ENCODE results near the gene CCNJL.
"Not testable (repeated sequence)": the region's sequence is repeated elsewhere in the genome, so short reads cannot be mapped to it uniquely, and the experiment has no call there.

Gene CCNJL

GRCh38 chr5:160251406-160252155 is 60.8 kb downstream of the CCNJL start:
- POLR2A ChIA-PET, result no interaction called here

GRCh38 chr5:160250826-160251225 is 61.5 kb downstream of the CCNJL start:
- WGBS (ENCODE audit: insufficient coverage), result 38% methylated on average over 1 of the region's 2 CpGs

More at GRCh38 chr5:160251406-160252155, 60.8 kb downstream of the CCNJL start:
- Histone ChIP-seq H3K27ac (ENCODE audit: insufficient read depth in 1 of 2, low read depth in 1 of 2, low read length in 2 of 2, poor library complexity in 1 of 2, severe bottlenecking in 2 of 2) (no peak overlapping the region), H3K4me3 (ENCODE audit: control insufficient read depth in 1 of 7, extremely low read depth in 1 of 7, insufficient read depth in 4 of 7, low read depth in 2 of 7, low read length in 6 of 7) (no peak overlapping the region), H3K36me3 (ENCODE audit: control insufficient read depth in 4 of 4, insufficient read depth in 4 of 4, low read length in 3 of 4) (peaks cover 0 to 11% (median 0%) of the 10 kb centered on the region in 4 experiments), H3K4me1 (ENCODE audit: control extremely low read depth in 1 of 4, control insufficient read depth in 4 of 4, insufficient read depth in 4 of 4, low read length in 3 of 4) (no peaks in the 10 kb centered on the region), H3K9me3 (ENCODE audit: control extremely low read depth in 1 of 5, control insufficient read depth in 4 of 5, insufficient read depth in 2 of 5, low read depth in 1 of 5, low read length in 4 of 5) (no peaks in the 10 kb centered on the region), H3K27me3 (replicated peaks in 2 of 5; ENCODE audit: control insufficient read depth in 4 of 5, insufficient read depth in 5 of 5, low read length in 4 of 5) (no peaks in the 10 kb centered on the region)
- 100% methylated on average over 12 of the region's 14 CpGs for WGBS (ENCODE audit: insufficient coverage)
- CTCF ChIA-PET, result interaction anchor here (1.1 to 1.6 kb wide), 3 partner anchors 47 to 101 kb away, joined by 3 read pairs; no protein-coding TSS in a partner anchor
- no peak for DNase-seq

GRCh38 chr5:160250226-160250625 is 62.1 kb downstream of the CCNJL start:
- H3K9me3 ChIP-seq (ENCODE audit: control extremely low read depth in 1 of 5, control insufficient read depth in 4 of 5, insufficient read depth in 2 of 5, low read depth in 1 of 5, low read length in 4 of 5), result no peaks in the 10 kb centered on the region

More at GRCh38 chr5:160250826-160251225, 61.5 kb downstream of the CCNJL start:
- H3K9me3 ChIP-seq (ENCODE audit: control extremely low read depth in 1 of 5, control insufficient read depth in 4 of 5, insufficient read depth in 2 of 5, low read depth in 1 of 5, low read length in 4 of 5), result no peaks in the 10 kb centered on the region
- DNase-seq, result no peak
- no peaks in the 10 kb centered on the region for H3K4me1 ChIP-seq (ENCODE audit: control extremely low read depth in 1 of 4, control insufficient read depth in 4 of 4, insufficient read depth in 4 of 4, low read length in 3 of 4)
- H3K27me3 ChIP-seq (replicated peaks in 2 of 5; ENCODE audit: control insufficient read depth in 4 of 5, insufficient read depth in 5 of 5, low read length in 4 of 5), result no peaks in the 10 kb centered on the region
- H3K27ac ChIP-seq (ENCODE audit: insufficient read depth in 1 of 2, low read depth in 1 of 2, low read length in 2 of 2, poor library complexity in 1 of 2, severe bottlenecking in 2 of 2), result no peak overlapping the region
- CTCF ChIA-PET, result interaction anchor here (1.1 to 1.7 kb wide), 6 partner anchors 12 to 102 kb away, joined by 3 to 5 read pairs (median 3); no protein-coding TSS in a partner anchor
- H3K36me3 ChIP-seq (ENCODE audit: control insufficient read depth in 4 of 4, insufficient read depth in 4 of 4, low read length in 3 of 4), result peaks cover 0 to 11% (median 0%) of the 10 kb centered on the region in 4 experiments
- H3K4me3 ChIP-seq (ENCODE audit: control insufficient read depth in 1 of 7, extremely low read depth in 1 of 7, insufficient read depth in 4 of 7, low read depth in 2 of 7, low read length in 6 of 7), result no peak overlapping the region
- POLR2A ChIA-PET, result interaction anchor here (0.6 kb wide), 1 partner anchor 86 kb away, joined by 3 read pairs; no protein-coding TSS in a partner anchor

GRCh38 chr5:160249570-160249969 is 62.8 kb downstream of the CCNJL start:
- CTCF ChIA-PET, result interaction anchor here (1.0 to 1.7 kb wide), 5 partner anchors 10 to 96 kb away, joined by 3 to 5 read pairs (median 3); no protein-coding TSS in a partner anchor
- H3K27me3 ChIP-seq (replicated peaks in 2 of 5; ENCODE audit: control insufficient read depth in 4 of 5, insufficient read depth in 5 of 5, low read length in 4 of 5); DNase-seq; H3K9me3 ChIP-seq (ENCODE audit: control extremely low read depth in 1 of 5, control insufficient read depth in 4 of 5, insufficient read depth in 2 of 5, low read depth in 1 of 5, low read length in 4 of 5); POLR2A ChIA-PET; H3K4me3 ChIP-seq (ENCODE audit: control insufficient read depth in 1 of 7, extremely low read depth in 1 of 7, insufficient read depth in 4 of 7, low read depth in 2 of 7, low read length in 6 of 7); H3K4me1 ChIP-seq (ENCODE audit: control extremely low read depth in 1 of 4, control insufficient read depth in 4 of 4, insufficient read depth in 4 of 4, low read length in 3 of 4); H3K27ac ChIP-seq (ENCODE audit: insufficient read depth in 1 of 2, low read depth in 1 of 2, low read length in 2 of 2, poor library complexity in 1 of 2, severe bottlenecking in 2 of 2): not testable (repeated sequence)
- peaks cover 0 to 11% (median 0%) of the 10 kb centered on the region in 4 experiments for H3K36me3 ChIP-seq (ENCODE audit: control insufficient read depth in 4 of 4, insufficient read depth in 4 of 4, low read length in 3 of 4)
- WGBS (ENCODE audit: insufficient coverage), result no CpG with 5 or more reads among the region's 1 CpG

More at GRCh38 chr5:160250226-160250625, 62.1 kb downstream of the CCNJL start:
- Histone ChIP-seq H3K36me3 (ENCODE audit: control insufficient read depth in 4 of 4, insufficient read depth in 4 of 4, low read length in 3 of 4) (peaks cover 0 to 11% (median 0%) of the 10 kb centered on the region in 4 experiments), H3K4me3 (ENCODE audit: control insufficient read depth in 1 of 7, extremely low read depth in 1 of 7, insufficient read depth in 4 of 7, low read depth in 2 of 7, low read length in 6 of 7) (no peak overlapping the region), H3K27ac (ENCODE audit: insufficient read depth in 1 of 2, low read depth in 1 of 2, low read length in 2 of 2, poor library complexity in 1 of 2, severe bottlenecking in 2 of 2) (no peak overlapping the region), H3K27me3 (replicated peaks in 2 of 5; ENCODE audit: control insufficient read depth in 4 of 5, insufficient read depth in 5 of 5, low read length in 4 of 5) (no peaks in the 10 kb centered on the region), H3K4me1 (ENCODE audit: control extremely low read depth in 1 of 4, control insufficient read depth in 4 of 4, insufficient read depth in 4 of 4, low read length in 3 of 4) (no peaks in the 10 kb centered on the region)
- ChIA-PET POLR2A (interaction anchor here (0.6 kb wide), 1 partner anchor 86 kb away, joined by 3 read pairs; no protein-coding TSS in a partner anchor), CTCF (interaction anchor here (1.0 to 1.7 kb wide), 7 partner anchors 11 to 102 kb away, joined by 3 to 5 read pairs (median 3); no protein-coding TSS in a partner anchor)
- DNase-seq, result no peak
- WGBS (ENCODE audit: insufficient coverage), result 91% methylated on average over 4 of the region's 5 CpGs

GRCh38 chr5:160245506-160246086 is 66.8 kb downstream of the CCNJL start:
- no peak for DNase-seq
- Histone ChIP-seq H3K4me3 (ENCODE audit: control insufficient read depth in 1 of 7, extremely low read depth in 1 of 7, insufficient read depth in 4 of 7, low read depth in 2 of 7, low read length in 6 of 7) (no peak overlapping the region), H3K9me3 (ENCODE audit: control extremely low read depth in 1 of 5, control insufficient read depth in 4 of 5, insufficient read depth in 2 of 5, low read depth in 1 of 5, low read length in 4 of 5) (no peaks in the 10 kb centered on the region), H3K36me3 (ENCODE audit: control insufficient read depth in 4 of 4, insufficient read depth in 4 of 4, low read length in 3 of 4) (no peaks in the 10 kb centered on the region), H3K27me3 (replicated peaks in 2 of 5; ENCODE audit: control insufficient read depth in 4 of 5, insufficient read depth in 5 of 5, low read length in 4 of 5) (no peaks in the 10 kb centered on the region), H3K27ac (ENCODE audit: insufficient read depth in 1 of 2, low read depth in 1 of 2, low read length in 2 of 2, poor library complexity in 1 of 2, severe bottlenecking in 2 of 2) (no peak overlapping the region), H3K4me1 (ENCODE audit: control extremely low read depth in 1 of 4, control insufficient read depth in 4 of 4, insufficient read depth in 4 of 4, low read length in 3 of 4) (peaks cover 0 to under 1% (median 0%) of the 10 kb centered on the region in 4 experiments)
- ChIA-PET POLR2A (interaction anchor here (0.5 to 1.1 kb wide), 3 partner anchors 15 to 189 kb away, joined by 3 to 5 read pairs (median 3); no protein-coding TSS in a partner anchor), CTCF (interaction anchor here (0.5 to 6.6 kb wide), 9 partner anchors 11 to 99 kb away, joined by 3 to 57 read pairs (median 3); no protein-coding TSS in a partner anchor)
- 100% methylated on average over 9 of the region's 9 CpGs for WGBS (ENCODE audit: insufficient coverage)

- Histone ChIP-seq H3K27ac (ENCODE audit: insufficient read depth in 1 of 2, low read depth in 1 of 2, low read length in 2 of 2, poor library complexity in 1 of 2, severe bottlenecking in 2 of 2) (no peak overlapping the region), H3K36me3 (ENCODE audit: control insufficient read depth in 4 of 4, insufficient read depth in 4 of 4, low read length in 3 of 4) (no peaks in the 10 kb centered on the region), H3K9me3 (ENCODE audit: control extremely low read depth in 1 of 5, control insufficient read depth in 4 of 5, insufficient read depth in 2 of 5, low read depth in 1 of 5, low read length in 4 of 5) (no peaks in the 10 kb centered on the region), H3K4me1 (ENCODE audit: control extremely low read depth in 1 of 4, control insufficient read depth in 4 of 4, insufficient read depth in 4 of 4, low read length in 3 of 4) (peaks cover 0 to 5% (median 0%) of the 10 kb centered on the region in 4 experiments), H3K27me3 (replicated peaks in 2 of 5; ENCODE audit: control insufficient read depth in 4 of 5, insufficient read depth in 5 of 5, low read length in 4 of 5) (no peaks in the 10 kb centered on the region), H3K4me3 (ENCODE audit: control insufficient read depth in 1 of 7, extremely low read depth in 1 of 7, insufficient read depth in 4 of 7, low read depth in 2 of 7, low read length in 6 of 7) (no peak overlapping the region)
- 95% methylated on average over 3 of the region's 3 CpGs for WGBS (ENCODE audit: insufficient coverage)
- ChIA-PET POLR2A (interaction anchor here (0.6 to 0.7 kb wide), 2 partner anchors 91 to 124 kb away, joined by 3 to 9 read pairs; no protein-coding TSS in a partner anchor), CTCF (interaction anchor here (1.0 to 6.6 kb wide), 15 partner anchors 10 to 161 kb away, joined by 3 to 57 read pairs (median 3); no protein-coding TSS in a partner anchor)
- DNase-seq, result no peak
These were observed 70.2 kb downstream of the CCNJL start for GRCh38 chr5:160242145-160242544.

All from common myeloid progenitor, CD34-positive (primary cell).